Cerebellar cortex (tissue), 1 donor: Measurements from ENCODE around the gene RCHY1.
"Not testable (repeated sequence)": the region's sequence is repeated elsewhere in the genome, so short reads cannot be mapped to it uniquely, and the experiment has no call there.

Experiments used
- DNase-seq: peaks from one replicate; pipeline ENCODE4 v3.0.0-alpha.2; 2015; ENCODE audit warnings: low spot score

Gene RCHY1

GRCh38 chr4:75514949-75515612 lies 878 bp upstream of the RCHY1 start:
- DNase-seq = no peak

- DNase-seq = no peak
These were observed 575 bp downstream of the RCHY1 start for GRCh38 chr4:75513526-75514130.

- no peak for DNase-seq
These were observed 1.6 kb downstream of the RCHY1 start for GRCh38 chr4:75512386-75513211.

GRCh38 chr4:75511841-75512240 lies 2.4 kb downstream of the RCHY1 start:
- DNase-seq = no peak

- DNase-seq = not testable (repeated sequence)
These were observed 4.6 kb downstream of the RCHY1 start for GRCh38 chr4:75509592-75509991.

- no peak for DNase-seq
These were observed 8.6 kb downstream of the RCHY1 start for GRCh38 chr4:75505630-75506029.

- DNase-seq = no peak
These were observed 11.5 kb downstream of the RCHY1 start for GRCh38 chr4:75502671-75503070.

- DNase-seq = no peak
These were observed 14.3 kb downstream of the RCHY1 start for GRCh38 chr4:75499900-75500299.

- no peak for DNase-seq
These were observed 16.2 kb downstream of the RCHY1 start for GRCh38 chr4:75498041-75498440.

GRCh38 chr4:75497133-75497532 lies 17.1 kb downstream of the RCHY1 start:
- no peak for DNase-seq

GRCh38 chr4:75496406-75496805 lies 17.8 kb downstream of the RCHY1 start:
- no peak for DNase-seq

- no peak for DNase-seq
These were observed 18.7 kb downstream of the RCHY1 start for GRCh38 chr4:75495476-75495875.

- no peak for DNase-seq
These were observed 19.6 kb downstream of the RCHY1 start for GRCh38 chr4:75494563-75494962.

GRCh38 chr4:75490155-75490554 lies 24.0 kb downstream of the RCHY1 start:
- DNase-seq = no peak

GRCh38 chr4:75484190-75484589 lies 30.0 kb downstream of the RCHY1 start:
- DNase-seq = peak; percentile 68

- DNase-seq = no peak
These were observed 37.0 kb downstream of the RCHY1 start for GRCh38 chr4:75477201-75477600.

GRCh38 chr4:75470738-75471137 lies 43.5 kb downstream of the RCHY1 start:
- no peak for DNase-seq

- DNase-seq = no peak
These were observed 44.3 kb downstream of the RCHY1 start for GRCh38 chr4:75469896-75470295.

GRCh38 chr4:75457365-75457764 lies 56.8 kb downstream of the RCHY1 start:
- no peak for DNase-seq

GRCh38 chr4:75434105-75434504 lies 80.1 kb downstream of the RCHY1 start:
- DNase-seq = no peak

GRCh38 chr4:75432683-75433082 lies 81.5 kb downstream of the RCHY1 start:
- DNase-seq = peak; percentile 16

- no peak for DNase-seq
These were observed 85.0 kb downstream of the RCHY1 start for GRCh38 chr4:75429208-75429607.
